ENCODE results near the gene SERPINB8.
A peak's percentile ranks its signal among the peaks of the same experiment; 100 is the strongest.

Gene SERPINB8

GRCh38 chr18:63971320-63972001 is 1.6 kb downstream of the SERPINB8 start:
- Mint-ChIP-seq H3K36me3 (ENCODE audit: low read depth) (no peaks in the 10 kb centered on the region), H3K4me1 (peaks cover 11% of the 10 kb centered on the region), H3K4me3 (peak overlapping the region; percentile 92 to 95 (median 94)), H3K27me3 (ENCODE audit: low read depth) (no peaks in the 10 kb centered on the region), H3K9me3 (no peaks in the 10 kb centered on the region), H3K27ac (peak overlapping the region; percentile 92 to 99 (median 99))
- TF ChIP-seq CTCF (IDR thresholded peaks at IDR 0.05; ENCODE audit: unreplicated experiment in 3 of 3) = no peak

- H3K4me1 Mint-ChIP-seq = peaks cover 11% of the 10 kb centered on the region
- H3K27ac Mint-ChIP-seq = peak overlapping the region; percentile 92 to 99 (median 99)
- H3K4me3 Mint-ChIP-seq = peak overlapping the region; percentile 92 to 95 (median 94)
Measured at GRCh38 chr18:63972002-63972376, 2.1 kb downstream of the SERPINB8 start.

GRCh38 chr18:63974991-63975390 is 5.1 kb downstream of the SERPINB8 start:
- peak overlapping the region in 1 of 3 experiments; percentile 24 for H3K27ac Mint-ChIP-seq
- TF ChIP-seq CTCF (IDR thresholded peaks at IDR 0.05; ENCODE audit: unreplicated experiment in 3 of 3) = no peak
- H3K4me1 Mint-ChIP-seq = peaks cover 7% of the 10 kb centered on the region
- H3K36me3 Mint-ChIP-seq (ENCODE audit: low read depth) = no peaks in the 10 kb centered on the region
- no peaks in the 10 kb centered on the region for H3K27me3 Mint-ChIP-seq (ENCODE audit: low read depth)
- H3K4me3 Mint-ChIP-seq = peak overlapping the region; percentile 11 to 36 (median 25)
- no peaks in the 10 kb centered on the region for H3K9me3 Mint-ChIP-seq

More at GRCh38 chr18:63972002-63972376, 2.1 kb downstream of the SERPINB8 start:
- no peaks in the 10 kb centered on the region for H3K36me3 Mint-ChIP-seq (ENCODE audit: low read depth)
- no peak for TF ChIP-seq CTCF (IDR thresholded peaks at IDR 0.05; ENCODE audit: unreplicated experiment in 3 of 3)
- no peaks in the 10 kb centered on the region for H3K9me3 Mint-ChIP-seq
- H3K27me3 Mint-ChIP-seq (ENCODE audit: low read depth) = no peaks in the 10 kb centered on the region

- H3K9me3 Mint-ChIP-seq = no peaks in the 10 kb centered on the region
- no peaks in the 10 kb centered on the region for H3K27me3 Mint-ChIP-seq (ENCODE audit: low read depth)
- peaks cover 7% of the 10 kb centered on the region for H3K4me1 Mint-ChIP-seq
- TF ChIP-seq CTCF (IDR thresholded peaks at IDR 0.05; ENCODE audit: unreplicated experiment in 3 of 3) = no peak
- H3K4me3 Mint-ChIP-seq = no peak overlapping the region
- H3K27ac Mint-ChIP-seq = peak overlapping the region in 2 of 3 experiments; percentile 57 to 69
- no peaks in the 10 kb centered on the region for H3K36me3 Mint-ChIP-seq (ENCODE audit: low read depth)
Measured at GRCh38 chr18:63975628-63976027, 5.7 kb downstream of the SERPINB8 start.

GRCh38 chr18:63977040-63977439 is 7.2 kb downstream of the SERPINB8 start:
- Mint-ChIP-seq H3K36me3 (ENCODE audit: low read depth) (no peaks in the 10 kb centered on the region), H3K9me3 (no peaks in the 10 kb centered on the region), H3K27me3 (ENCODE audit: low read depth) (no peaks in the 10 kb centered on the region), H3K4me1 (peaks cover 7% of the 10 kb centered on the region), H3K27ac (no peak overlapping the region), H3K4me3 (no peak overlapping the region)
- no peak for TF ChIP-seq CTCF (IDR thresholded peaks at IDR 0.05; ENCODE audit: unreplicated experiment in 3 of 3)

- Mint-ChIP-seq H3K9me3 (no peaks in the 10 kb centered on the region), H3K27me3 (ENCODE audit: low read depth) (peaks cover 3% of the 10 kb centered on the region), H3K4me3 (peak overlapping the region; percentile 47 to 76 (median 51)), H3K4me1 (peaks cover 7% of the 10 kb centered on the region), H3K36me3 (ENCODE audit: low read depth) (no peaks in the 10 kb centered on the region), H3K27ac (peak overlapping the region; percentile 46 to 67 (median 55))
- peak; percentile 77 to 84 (median 81) for TF ChIP-seq CTCF (IDR thresholded peaks at IDR 0.05; ENCODE audit: unreplicated experiment in 3 of 3)
Measured at GRCh38 chr18:63979409-63979920, 9.6 kb downstream of the SERPINB8 start.

Measured in nephron (organoid).